D721Med (cell line): Measurements from ENCODE around the gene RARA.

Experiments
- DNase-seq: peaks from one replicate; pipeline ENCODE4 v3.0.0; 2011; ENCODE audit warnings: low spot score; ENCODE audit not compliant: insufficient read length
- FAIRE-seq: peaks from 2 replicates; lab custom pipeline; 2011; peaks lifted over from hg19 to GRCh38; lab: Jason Lieb, UNC
- TF ChIP-seq, protein P1 (sequence below): IDR thresholded peaks from 2 replicates; pipeline ENCODE4 v1.5.1; 2012; ENCODE audit warnings: mild to moderate bottlenecking, control low read depth; ENCODE audit not compliant: insufficient read depth; ENCODE audit errors: missing control alignments

The RARA gene

DNA sequence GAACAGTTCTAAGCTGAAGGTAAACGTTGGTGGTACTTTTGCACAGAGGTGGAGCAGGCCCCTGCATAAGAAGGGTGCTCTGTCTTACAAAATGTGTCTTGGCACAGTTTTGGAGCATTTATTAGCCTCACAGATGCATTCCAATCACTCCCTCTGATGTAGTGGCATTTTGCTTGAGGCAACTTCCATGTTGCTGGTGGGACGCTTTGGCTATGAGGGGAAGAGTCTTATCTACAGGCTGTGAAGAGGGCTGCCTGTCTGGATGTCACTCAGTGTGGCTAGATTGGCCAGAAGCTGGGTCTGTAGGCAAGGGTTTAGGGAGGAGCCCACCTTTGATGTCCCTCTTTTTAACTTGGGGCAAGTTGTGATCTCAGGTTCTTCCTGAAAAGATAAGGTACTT, 2.6 kb upstream of the RARA start:
- TF ChIP-seq, protein P1, sequence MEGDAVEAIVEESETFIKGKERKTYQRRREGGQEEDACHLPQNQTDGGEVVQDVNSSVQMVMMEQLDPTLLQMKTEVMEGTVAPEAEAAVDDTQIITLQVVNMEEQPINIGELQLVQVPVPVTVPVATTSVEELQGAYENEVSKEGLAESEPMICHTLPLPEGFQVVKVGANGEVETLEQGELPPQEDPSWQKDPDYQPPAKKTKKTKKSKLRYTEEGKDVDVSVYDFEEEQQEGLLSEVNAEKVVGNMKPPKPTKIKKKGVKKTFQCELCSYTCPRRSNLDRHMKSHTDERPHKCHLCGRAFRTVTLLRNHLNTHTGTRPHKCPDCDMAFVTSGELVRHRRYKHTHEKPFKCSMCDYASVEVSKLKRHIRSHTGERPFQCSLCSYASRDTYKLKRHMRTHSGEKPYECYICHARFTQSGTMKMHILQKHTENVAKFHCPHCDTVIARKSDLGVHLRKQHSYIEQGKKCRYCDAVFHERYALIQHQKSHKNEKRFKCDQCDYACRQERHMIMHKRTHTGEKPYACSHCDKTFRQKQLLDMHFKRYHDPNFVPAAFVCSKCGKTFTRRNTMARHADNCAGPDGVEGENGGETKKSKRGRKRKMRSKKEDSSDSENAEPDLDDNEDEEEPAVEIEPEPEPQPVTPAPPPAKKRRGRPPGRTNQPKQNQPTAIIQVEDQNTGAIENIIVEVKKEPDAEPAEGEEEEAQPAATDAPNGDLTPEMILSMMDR = no peak
- DNase-seq (no peak), FAIRE-seq (no peak)

GRCh38 chr17:40307001-40307730, 1.8 kb upstream of the RARA start:
- TF ChIP-seq, protein P1 = no peak
- no peak for FAIRE-seq
- no peak for DNase-seq

- FAIRE-seq (no peak), DNase-seq (no peak)
- TF ChIP-seq, protein P1 = no peak
Measured at GRCh38 chr17:40307740-40308239, 1.2 kb upstream of the RARA start.

- DNase-seq = no peak
- no peak for FAIRE-seq
- TF ChIP-seq, protein P1 = no peak
Measured at GRCh38 chr17:40309949-40310510, 1.1 kb downstream of the RARA start.

GRCh38 chr17:40310882-40311391, 2.0 kb downstream of the RARA start:
- DNase-seq (no peak), FAIRE-seq (no peak)
- TF ChIP-seq, protein P1 = no peak

DNA sequence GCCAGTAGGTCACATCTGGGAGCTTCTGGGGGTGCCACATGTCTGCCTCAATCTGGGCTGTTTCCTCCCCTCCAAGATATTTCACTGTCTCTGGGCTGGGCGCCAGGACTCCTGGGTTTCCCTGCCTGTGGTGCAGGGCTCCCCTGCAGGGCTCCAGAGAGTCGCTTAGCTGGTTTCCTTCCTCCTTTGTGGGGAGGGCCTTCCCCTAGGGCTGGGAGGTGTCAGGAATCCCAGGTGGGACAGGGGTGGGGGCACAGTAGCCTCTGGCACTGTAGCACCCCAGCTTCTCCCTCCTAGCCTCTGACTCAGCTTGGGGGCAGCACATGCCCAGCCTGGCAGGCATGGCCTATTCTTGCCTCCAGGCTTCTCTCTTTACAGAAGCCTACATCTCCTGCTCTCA, 2.6 kb downstream of the RARA start:
- FAIRE-seq = no peak
- no peak for DNase-seq
- TF ChIP-seq, protein P1 = no peak

DNA sequence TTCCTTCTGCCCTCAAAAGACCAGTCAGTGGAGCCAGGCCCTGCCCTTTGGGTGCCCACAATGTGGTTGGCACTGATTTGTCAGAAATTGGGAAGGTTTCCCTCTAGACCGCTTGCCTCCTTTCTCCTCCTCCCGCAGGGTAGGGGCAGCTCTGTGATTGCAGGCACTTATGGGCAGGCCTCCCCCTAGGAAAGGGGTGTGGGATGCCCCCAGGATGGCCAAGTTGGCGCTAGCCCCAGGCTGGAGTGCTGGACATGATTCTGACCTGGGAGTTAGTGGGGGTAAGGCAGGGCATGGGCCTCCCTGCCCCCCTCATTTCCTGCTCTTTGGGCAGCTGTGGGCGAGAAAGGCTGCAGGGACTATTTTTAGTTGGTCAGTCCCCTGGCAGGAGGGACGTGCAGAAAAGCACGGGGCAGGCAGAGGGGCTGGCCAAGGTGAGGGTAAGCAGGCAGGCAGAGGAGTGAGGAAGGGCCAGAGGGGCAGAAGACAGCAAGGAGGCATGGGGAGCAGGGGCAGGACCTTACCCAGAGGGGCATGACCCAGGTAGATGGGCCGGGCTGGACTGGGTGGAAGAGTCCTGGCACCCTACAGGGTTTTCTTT, 3.3 kb downstream of the RARA start:
- TF ChIP-seq, protein P1 = no peak
- FAIRE-seq = no peak

More for the DNA sequence above, 3.3 kb downstream of the RARA start:
- no peak for DNase-seq
